ENCODE results near the gene MYH9. TPM values are rescaled to one million over a fixed set of nuclear protein-coding genes. Genes with fewer than 3 reads are reported as not detected.
A peak's percentile ranks its signal among the peaks of the same experiment; 100 is the strongest.
"Not testable (repeated sequence)": the region's sequence is repeated elsewhere in the genome, so short reads cannot be mapped to it uniquely, and the experiment has no call there.

MYH9 gene
- polyA plus RNA-seq, 2 donors, result 107 to 114 TPM

- peaks cover 5 to 11% of the 10 kb centered on the region in 2 donors for H3K4me1 ChIP-seq (ENCODE audit: control insufficient read depth in 2 of 2, insufficient read depth in 2 of 2, low read length in 1 of 2)
- not testable (repeated sequence) for H3K36me3 ChIP-seq (ENCODE audit: control insufficient read depth in 2 of 2, insufficient read depth in 2 of 2, low read length in 1 of 2); H3K9me3 ChIP-seq (ENCODE audit: control insufficient read depth in 2 of 2, insufficient read depth in 1 of 2, low read depth in 1 of 2, low read length in 1 of 2); H3K27me3 ChIP-seq (ENCODE audit: control insufficient read depth in 1 of 2, insufficient read depth in 2 of 2, low read length in 2 of 2); H3K4me3 ChIP-seq (ENCODE audit: low read depth in 1 of 2, low read length in 2 of 2)
- peak overlapping the region in 1 of 2 donors; percentile 31 for H3K27ac ChIP-seq (ENCODE audit: low read depth in 2 of 2, low read length in 1 of 2)
- 80 to 82% methylated on average over 24 of the region's 24 CpGs for WGBS, 2 donors
Observed at GRCh38 chr22:36250292-36250960, 137.3 kb downstream of the MYH9 start.

GRCh38 chr22:36249160-36249559, 138.6 kb downstream of the MYH9 start:
- no peaks in the 10 kb centered on the region for H3K27me3 ChIP-seq (ENCODE audit: control insufficient read depth in 1 of 2, insufficient read depth in 2 of 2, low read length in 2 of 2)
- no peaks in the 10 kb centered on the region for H3K9me3 ChIP-seq (ENCODE audit: control insufficient read depth in 2 of 2, insufficient read depth in 1 of 2, low read depth in 1 of 2, low read length in 1 of 2)
- 90 to 91% methylated on average over 2 of the region's 2 CpGs for WGBS, 2 donors
- H3K4me1 ChIP-seq (ENCODE audit: control insufficient read depth in 2 of 2, insufficient read depth in 2 of 2, low read length in 1 of 2), result peaks cover 2 to 6% of the 10 kb centered on the region in 2 donors
- H3K4me3 ChIP-seq (ENCODE audit: low read depth in 1 of 2, low read length in 2 of 2), result no peak overlapping the region
- no peaks in the 10 kb centered on the region for H3K36me3 ChIP-seq (ENCODE audit: control insufficient read depth in 2 of 2, insufficient read depth in 2 of 2, low read length in 1 of 2)
- H3K27ac ChIP-seq (ENCODE audit: low read depth in 2 of 2, low read length in 1 of 2), result no peak overlapping the region

- H3K36me3 ChIP-seq (ENCODE audit: control insufficient read depth in 2 of 2, insufficient read depth in 2 of 2, low read length in 1 of 2), result no peaks in the 10 kb centered on the region
- no peaks in the 10 kb centered on the region for H3K27me3 ChIP-seq (ENCODE audit: control insufficient read depth in 1 of 2, insufficient read depth in 2 of 2, low read length in 2 of 2)
- H3K27ac ChIP-seq (ENCODE audit: low read depth in 2 of 2, low read length in 1 of 2), result no peak overlapping the region
- H3K9me3 ChIP-seq (ENCODE audit: control insufficient read depth in 2 of 2, insufficient read depth in 1 of 2, low read depth in 1 of 2, low read length in 1 of 2), result no peaks in the 10 kb centered on the region
- WGBS, 2 donors, result 79 to 83% methylated on average over 5 of the region's 5 CpGs
- no peak overlapping the region for H3K4me3 ChIP-seq (ENCODE audit: low read depth in 1 of 2, low read length in 2 of 2)
- peaks cover 0 to 6% of the 10 kb centered on the region in 2 donors for H3K4me1 ChIP-seq (ENCODE audit: control insufficient read depth in 2 of 2, insufficient read depth in 2 of 2, low read length in 1 of 2)
Observed at GRCh38 chr22:36247955-36248354, 139.8 kb downstream of the MYH9 start.

DNA sequence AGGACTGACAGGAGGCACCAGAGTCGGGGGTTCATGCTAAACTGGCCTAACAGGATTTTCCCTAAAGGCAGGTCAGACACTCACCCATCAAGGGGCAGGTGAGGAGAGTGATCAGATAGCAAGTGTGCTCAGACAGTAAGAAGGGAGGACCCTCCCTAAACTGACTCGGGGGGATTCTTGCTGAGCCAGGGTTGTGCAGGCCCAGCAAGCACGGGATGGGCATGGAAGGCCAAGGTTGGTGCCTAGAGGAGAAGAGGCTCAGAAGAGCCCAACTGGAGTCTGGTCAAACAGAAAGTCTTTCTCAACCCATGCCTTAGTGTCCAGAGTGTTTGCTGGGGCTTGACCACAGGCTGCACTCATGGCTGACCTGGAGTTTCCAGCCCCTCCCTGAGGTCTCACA, 141.0 kb downstream of the MYH9 start:
- no peaks in the 10 kb centered on the region for H3K9me3 ChIP-seq (ENCODE audit: control insufficient read depth in 2 of 2, insufficient read depth in 1 of 2, low read depth in 1 of 2, low read length in 1 of 2)
- no peaks in the 10 kb centered on the region for H3K36me3 ChIP-seq (ENCODE audit: control insufficient read depth in 2 of 2, insufficient read depth in 2 of 2, low read length in 1 of 2)
- peaks cover 0 to 4% of the 10 kb centered on the region in 2 donors for H3K4me1 ChIP-seq (ENCODE audit: control insufficient read depth in 2 of 2, insufficient read depth in 2 of 2, low read length in 1 of 2)
- H3K27me3 ChIP-seq (ENCODE audit: control insufficient read depth in 1 of 2, insufficient read depth in 2 of 2, low read length in 2 of 2), result no peaks in the 10 kb centered on the region
- no peak overlapping the region for H3K4me3 ChIP-seq (ENCODE audit: low read depth in 1 of 2, low read length in 2 of 2)
- no peak overlapping the region for H3K27ac ChIP-seq (ENCODE audit: low read depth in 2 of 2, low read length in 1 of 2)
- WGBS, 2 donors, result 67 to 75% methylated on average over 3 of the region's 3 CpGs

DNA sequence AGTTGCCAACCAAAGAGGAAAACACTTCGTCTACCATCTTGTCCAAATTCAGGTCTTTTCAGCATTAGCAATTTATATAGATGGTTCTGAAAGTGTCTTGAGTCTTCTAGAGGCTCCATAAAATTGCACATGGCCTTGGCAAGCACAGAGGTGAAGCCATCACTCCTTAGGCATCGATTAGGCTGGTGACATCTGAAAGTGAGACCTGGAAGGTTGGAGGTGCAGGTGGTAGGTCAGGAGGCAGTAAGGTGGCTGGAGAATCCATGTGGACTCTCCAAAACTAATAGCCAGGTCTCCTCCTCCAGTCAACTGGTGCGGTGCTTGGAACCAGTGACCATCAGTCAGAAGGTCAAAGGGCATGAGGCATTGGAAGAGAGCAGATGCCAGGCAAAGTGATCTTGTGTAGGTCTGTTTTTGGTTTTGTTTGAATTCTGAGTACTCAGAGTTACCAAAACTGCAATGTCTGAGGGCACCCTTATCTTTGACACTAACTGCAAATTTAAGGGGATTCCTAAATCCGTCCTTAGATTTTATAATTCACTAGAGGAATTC, 141.9 kb downstream of the MYH9 start:
- Histone ChIP-seq H3K4me1 (ENCODE audit: control insufficient read depth in 2 of 2, insufficient read depth in 2 of 2, low read length in 1 of 2) (peaks cover 0 to 4% of the 10 kb centered on the region in 2 donors), H3K36me3 (ENCODE audit: control insufficient read depth in 2 of 2, insufficient read depth in 2 of 2, low read length in 1 of 2) (no peaks in the 10 kb centered on the region), H3K4me3 (ENCODE audit: low read depth in 1 of 2, low read length in 2 of 2) (no peak overlapping the region), H3K9me3 (ENCODE audit: control insufficient read depth in 2 of 2, insufficient read depth in 1 of 2, low read depth in 1 of 2, low read length in 1 of 2) (no peaks in the 10 kb centered on the region), H3K27me3 (ENCODE audit: control insufficient read depth in 1 of 2, insufficient read depth in 2 of 2, low read length in 2 of 2) (no peaks in the 10 kb centered on the region), H3K27ac (ENCODE audit: low read depth in 2 of 2, low read length in 1 of 2) (no peak overlapping the region)
- WGBS, 2 donors, result 69 to 79% methylated on average over 4 of the region's 4 CpGs

- Histone ChIP-seq H3K4me1 (ENCODE audit: control insufficient read depth in 2 of 2, insufficient read depth in 2 of 2, low read length in 1 of 2) (peaks cover 0 to 7% of the 10 kb centered on the region in 2 donors), H3K4me3 (ENCODE audit: low read depth in 1 of 2, low read length in 2 of 2) (no peak overlapping the region), H3K36me3 (ENCODE audit: control insufficient read depth in 2 of 2, insufficient read depth in 2 of 2, low read length in 1 of 2) (no peaks in the 10 kb centered on the region), H3K27ac (ENCODE audit: low read depth in 2 of 2, low read length in 1 of 2) (peak overlapping the region; percentile 10 to 29), H3K9me3 (ENCODE audit: control insufficient read depth in 2 of 2, insufficient read depth in 1 of 2, low read depth in 1 of 2, low read length in 1 of 2) (no peaks in the 10 kb centered on the region), H3K27me3 (ENCODE audit: control insufficient read depth in 1 of 2, insufficient read depth in 2 of 2, low read length in 2 of 2) (no peaks in the 10 kb centered on the region)
- WGBS, 2 donors, result 65 to 68% methylated on average over 5 of the region's 5 CpGs
Observed at GRCh38 chr22:36244522-36245391, 143.0 kb downstream of the MYH9 start.

DNA sequence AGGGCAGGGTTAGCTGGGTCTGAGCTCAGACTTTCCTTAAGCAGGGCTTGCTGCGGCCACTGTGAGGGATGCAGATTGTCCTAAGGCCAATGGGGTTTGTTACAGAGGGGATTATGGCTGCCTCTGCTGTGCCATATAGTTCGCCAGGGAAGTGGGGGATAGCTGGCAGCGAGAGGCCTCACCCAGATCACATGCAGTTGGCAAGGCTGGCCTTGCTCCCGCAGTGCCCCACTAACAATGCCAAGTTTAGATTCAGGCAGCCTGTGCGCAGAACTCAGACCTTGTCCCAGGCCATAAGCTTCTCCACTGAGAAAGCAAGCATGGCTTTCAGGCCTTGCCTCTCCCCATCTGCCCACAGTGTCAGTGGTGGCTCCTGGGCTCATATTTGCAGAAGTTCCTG, 143.8 kb downstream of the MYH9 start:
- Histone ChIP-seq H3K36me3 (ENCODE audit: control insufficient read depth in 2 of 2, insufficient read depth in 2 of 2, low read length in 1 of 2) (no peaks in the 10 kb centered on the region), H3K9me3 (ENCODE audit: control insufficient read depth in 2 of 2, insufficient read depth in 1 of 2, low read depth in 1 of 2, low read length in 1 of 2) (no peaks in the 10 kb centered on the region), H3K27ac (ENCODE audit: low read depth in 2 of 2, low read length in 1 of 2) (peak overlapping the region; percentile 10 to 29), H3K4me1 (ENCODE audit: control insufficient read depth in 2 of 2, insufficient read depth in 2 of 2, low read length in 1 of 2) (peaks cover 0 to 8% of the 10 kb centered on the region in 2 donors), H3K4me3 (ENCODE audit: low read depth in 1 of 2, low read length in 2 of 2) (no peak overlapping the region), H3K27me3 (ENCODE audit: control insufficient read depth in 1 of 2, insufficient read depth in 2 of 2, low read length in 2 of 2) (no peaks in the 10 kb centered on the region)
- WGBS, 2 donors, result 74 to 78% methylated on average over 5 of the region's 5 CpGs

DNA sequence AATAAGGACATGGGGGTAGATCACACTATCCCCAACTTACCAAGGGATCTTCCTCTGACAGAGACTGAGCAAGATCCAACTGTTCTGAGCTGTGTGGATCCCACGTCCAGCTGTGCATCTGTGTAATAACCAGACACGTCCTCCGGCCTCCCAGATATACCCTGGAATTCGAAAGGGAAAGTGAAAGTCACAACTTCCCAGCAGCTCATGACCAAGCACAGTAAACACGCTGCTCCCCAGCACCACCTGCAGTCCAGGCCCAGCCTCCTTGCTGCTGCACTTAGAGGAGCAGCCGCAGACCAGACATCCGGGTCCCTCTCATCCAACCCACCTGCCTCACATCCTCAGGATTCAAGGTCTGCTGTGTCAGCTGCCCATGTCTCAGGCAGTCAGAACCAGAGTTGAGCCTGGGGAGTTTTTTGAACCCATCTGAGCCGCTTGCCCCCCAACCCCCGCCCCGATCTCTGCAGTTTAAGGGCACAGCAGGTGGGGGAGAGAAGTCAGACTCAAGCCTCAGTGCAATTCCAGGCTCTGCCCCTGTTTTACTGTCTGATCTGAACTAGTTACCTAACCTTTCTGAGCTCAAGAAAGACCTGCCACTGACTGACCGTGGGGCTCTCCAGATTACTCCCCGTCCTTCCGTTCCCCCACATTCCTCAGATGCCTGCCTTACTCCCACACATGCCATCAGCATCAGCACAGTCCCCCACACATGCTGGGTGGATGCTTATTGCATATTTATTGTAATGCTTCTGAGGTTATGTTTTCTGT, 148.2 kb downstream of the MYH9 start, which contains the start of gene APOL2:
APOL2 (minus strand) TSS at position 127 of the 771 bp plus-strand sequence. CDS start 6,365 bp downstream, outside the sequence.
- Histone ChIP-seq H3K9me3 (ENCODE audit: control insufficient read depth in 2 of 2, insufficient read depth in 1 of 2, low read depth in 1 of 2, low read length in 1 of 2) (no peaks in the 10 kb centered on the region), H3K27me3 (ENCODE audit: control insufficient read depth in 1 of 2, insufficient read depth in 2 of 2, low read length in 2 of 2) (no peaks in the 10 kb centered on the region), H3K36me3 (ENCODE audit: control insufficient read depth in 2 of 2, insufficient read depth in 2 of 2, low read length in 1 of 2) (peaks cover 0 to 6% of the 10 kb centered on the region in 2 donors), H3K4me3 (ENCODE audit: low read depth in 1 of 2, low read length in 2 of 2) (peak within 1 kb of the TSS; percentile 56 to 80), H3K4me1 (ENCODE audit: control insufficient read depth in 2 of 2, insufficient read depth in 2 of 2, low read length in 1 of 2) (peaks cover 12 to 19% of the 10 kb centered on the region in 2 donors), H3K27ac (ENCODE audit: low read depth in 2 of 2, low read length in 1 of 2) (peak within 1 kb of the TSS; percentile 77 to 92)
- WGBS, 2 donors, result 9 to 20% methylated on average over 13 of the region's 13 CpGs

DNA sequence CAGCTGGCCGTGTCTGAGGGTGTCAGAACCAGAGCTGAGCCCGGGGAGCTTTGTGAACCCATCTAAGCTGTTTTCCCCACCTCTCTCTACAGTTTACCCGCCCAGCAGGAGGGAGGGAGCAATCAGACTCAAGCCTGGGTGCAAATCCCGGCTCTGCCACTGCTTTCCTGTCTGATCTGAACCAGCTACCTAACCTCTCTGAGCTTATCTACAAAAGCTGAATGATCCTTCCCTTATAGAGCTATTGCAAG, 148.7 kb downstream of the MYH9 start:
- H3K36me3 ChIP-seq (ENCODE audit: control insufficient read depth in 2 of 2, insufficient read depth in 2 of 2, low read length in 1 of 2), result peaks cover 0 to 6% of the 10 kb centered on the region in 2 donors
- no peaks in the 10 kb centered on the region for H3K9me3 ChIP-seq (ENCODE audit: control insufficient read depth in 2 of 2, insufficient read depth in 1 of 2, low read depth in 1 of 2, low read length in 1 of 2)
- peak overlapping the region; percentile 77 to 92 for H3K27ac ChIP-seq (ENCODE audit: low read depth in 2 of 2, low read length in 1 of 2)
- H3K4me3 ChIP-seq (ENCODE audit: low read depth in 1 of 2, low read length in 2 of 2), result peak overlapping the region; percentile 56 to 80
- no peaks in the 10 kb centered on the region for H3K27me3 ChIP-seq (ENCODE audit: control insufficient read depth in 1 of 2, insufficient read depth in 2 of 2, low read length in 2 of 2)
- peaks cover 12 to 18% of the 10 kb centered on the region in 2 donors for H3K4me1 ChIP-seq (ENCODE audit: control insufficient read depth in 2 of 2, insufficient read depth in 2 of 2, low read length in 1 of 2)
- 0 to 4% methylated on average over 4 of the region's 4 CpGs for WGBS, 2 donors
